ENCODE data around the gene RGS4. TPM values are rescaled to one million over a fixed set of nuclear protein-coding genes. Genes with fewer than 3 reads are reported as not detected.
A peak's percentile ranks its signal among the peaks of the same experiment; 100 is the strongest.

RGS4 gene
- total RNA-seq = 6.9 TPM

- no peak for DNase-seq (ENCODE audit: extremely low spot score in 2 of 2)
- no peaks in the 10 kb centered on the region for H3K36me3 ChIP-seq
- H3K4me1 ChIP-seq = no peaks in the 10 kb centered on the region
- TF ChIP-seq POLR2A (IDR thresholded peaks at IDR 0.05) (no peak), POLR2AphosphoS5 (IDR thresholded peaks at IDR 0.05; ENCODE audit: insufficient read depth in 1 of 2, low read depth in 1 of 2) (no peak), CTCF (IDR thresholded peaks at IDR 0.05) (peak in 1 of 3 experiments; percentile 30)
- peak within 1 kb of the TSS; percentile 15 for H3K27ac ChIP-seq
- H3K4me3 ChIP-seq = peak within 1 kb of the TSS; percentile 14 to 26
- intact Hi-C loops (cut with DNase I) = no loop called here
- no peaks in the 10 kb centered on the region for H3K9me3 ChIP-seq
- no peaks in the 10 kb centered on the region for H3K27me3 ChIP-seq
Observed at GRCh38 chr1:163069142-163069541, at the start of gene RGS4. Gene RGS4 (plus strand): TSS chr1:163069361. CDS start chr1:163069485, 124 bp downstream.

- Histone ChIP-seq H3K4me1 (no peaks in the 10 kb centered on the region), H3K9me3 (no peaks in the 10 kb centered on the region), H3K27me3 (no peaks in the 10 kb centered on the region), H3K4me3 (no peak overlapping the region), H3K36me3 (no peaks in the 10 kb centered on the region), H3K27ac (no peak overlapping the region)
- intact Hi-C loops (cut with DNase I) = no loop called here
- DNase-seq (ENCODE audit: extremely low spot score in 2 of 2) = no peak
- no peak for TF ChIP-seq POLR2A (IDR thresholded peaks at IDR 0.05)
- no peak for TF ChIP-seq CTCF (IDR thresholded peaks at IDR 0.05)
- TF ChIP-seq POLR2AphosphoS5 (IDR thresholded peaks at IDR 0.05; ENCODE audit: insufficient read depth in 1 of 2, low read depth in 1 of 2) = no peak
Observed at GRCh38 chr1:163022129-163022528, 47.0 kb upstream of the RGS4 start.

GRCh38 chr1:163027610-163028009, 41.6 kb upstream of the RGS4 start:
- DNase-seq (ENCODE audit: extremely low spot score in 2 of 2) = no peak
- TF ChIP-seq POLR2AphosphoS5 (IDR thresholded peaks at IDR 0.05; ENCODE audit: insufficient read depth in 1 of 2, low read depth in 1 of 2) = no peak
- no peak for TF ChIP-seq CTCF (IDR thresholded peaks at IDR 0.05)
- no peak for TF ChIP-seq POLR2A (IDR thresholded peaks at IDR 0.05)
- Histone ChIP-seq H3K36me3 (no peaks in the 10 kb centered on the region), H3K27ac (no peak overlapping the region), H3K9me3 (no peaks in the 10 kb centered on the region), H3K4me1 (no peaks in the 10 kb centered on the region), H3K4me3 (no peak overlapping the region), H3K27me3 (no peaks in the 10 kb centered on the region)
- intact Hi-C loops (cut with DNase I) = no loop called here

- TF ChIP-seq CTCF (IDR thresholded peaks at IDR 0.05) (no peak), POLR2A (IDR thresholded peaks at IDR 0.05) (no peak), POLR2AphosphoS5 (IDR thresholded peaks at IDR 0.05; ENCODE audit: insufficient read depth in 1 of 2, low read depth in 1 of 2) (no peak)
- no peaks in the 10 kb centered on the region for H3K27me3 ChIP-seq
- H3K9me3 ChIP-seq = no peaks in the 10 kb centered on the region
- DNase-seq (ENCODE audit: extremely low spot score in 2 of 2) = no peak
- H3K36me3 ChIP-seq = no peaks in the 10 kb centered on the region
- intact Hi-C loops (cut with DNase I) = no loop called here
- no peak overlapping the region for H3K4me3 ChIP-seq
- no peak overlapping the region for H3K27ac ChIP-seq
- H3K4me1 ChIP-seq = no peaks in the 10 kb centered on the region
Observed at GRCh38 chr1:163029901-163030300, 39.3 kb upstream of the RGS4 start.

- intact Hi-C loops (cut with DNase I) = no loop called here
- H3K36me3 ChIP-seq = no peaks in the 10 kb centered on the region
- no peak overlapping the region for H3K4me3 ChIP-seq
- no peaks in the 10 kb centered on the region for H3K9me3 ChIP-seq
- H3K27ac ChIP-seq = no peak overlapping the region
- no peaks in the 10 kb centered on the region for H3K4me1 ChIP-seq
- TF ChIP-seq CTCF (IDR thresholded peaks at IDR 0.05) = no peak
- TF ChIP-seq POLR2A (IDR thresholded peaks at IDR 0.05) = no peak
- no peak for TF ChIP-seq POLR2AphosphoS5 (IDR thresholded peaks at IDR 0.05; ENCODE audit: insufficient read depth in 1 of 2, low read depth in 1 of 2)
- no peaks in the 10 kb centered on the region for H3K27me3 ChIP-seq
- no peak for DNase-seq (ENCODE audit: extremely low spot score in 2 of 2)
Observed at GRCh38 chr1:163035446-163036249, 33.5 kb upstream of the RGS4 start.
